B cell (primary cell): ENCODE measurements around the gene SYT17. TPM values are rescaled to one million over a fixed set of nuclear protein-coding genes. Genes with fewer than 3 reads are reported as not detected.

Experiments
- ATAC-seq: fragments of 200-7000 bp; cut with Tn5 transposase; one replicate; pipeline ENCODE4 v1.10.0; 2021; ENCODE audit warnings: low read depth, mild to moderate bottlenecking, moderate number of reproducible peaks, moderate library complexity
- CTCF ChIA-PET: fragments of 350-600 bp; sonication (Branson Sonifier 250); formaldehyde crosslinking; loops from one replicate; lab custom pipeline; 2021; ENCODE audit warnings: antibody characterized with exemption, inconsistent platforms; lab: Charles Lee
- POLR2A ChIA-PET: fragments of 350-600 bp; sonication (Branson Sonifier 250); formaldehyde crosslinking; loops from one replicate; lab custom pipeline; 2021; ENCODE audit warnings: antibody characterized with exemption; lab: Charles Lee
- DNase-seq: peaks from one replicate; pipeline ENCODE4 v3.0.0; 2013
- H2AFZ ChIP-seq: 2 replicates; pipeline ENCODE4 v1.6.1; 2012; ENCODE audit warnings: mild to moderate bottlenecking, low read depth, low read length; ENCODE audit not compliant: insufficient read depth, poor library complexity, severe bottlenecking
- H3K27ac ChIP-seq, 2 donors: 1 replicate in 1 of 2; 2 replicates in 1 of 2; pipeline ENCODE4 v1.5.1; 2012 to 2013; ENCODE audit warnings: low read length in 2 of 2, mild to moderate bottlenecking in 2 of 2, moderate library complexity in 1 of 2
- H3K27me3 ChIP-seq, 4 experiments: fragments of 200-600 bp in 1 of 4; sonication (generic) in 1 of 4; replicated peaks in 1 of 4; 1 replicate in 2 of 4; 2 replicates in 2 of 4; pipeline versions ENCODE4 v1.6.1 to v1.7.0; 2013 to 2016; ENCODE audit warnings: low read length in 3 of 4, mild to moderate bottlenecking in 2 of 4, mixed read lengths in 1 of 4, moderate library complexity in 1 of 4; ENCODE audit not compliant: insufficient read depth in 4 of 4, control insufficient read depth in 3 of 4; ENCODE audit errors: control extremely low read depth in 1 of 4
- H3K36me3 ChIP-seq, 2 experiments: replicated peaks in 1 of 2; 1 replicate in 1 of 2; 2 replicates in 1 of 2; pipeline versions ENCODE4 v1.6.1 to v1.7.1; 2013; ENCODE audit warnings: low read length in 1 of 2; ENCODE audit not compliant: insufficient read depth in 2 of 2, control insufficient read depth in 1 of 2; ENCODE audit errors: control extremely low read depth in 1 of 2, extremely low read depth in 1 of 2
- H3K4me1 ChIP-seq, 2 donors: fragments of 200-600 bp in 1 of 2; sonication (generic) in 1 of 2; 1 replicate in 1 of 2; 2 replicates in 1 of 2; pipeline versions ENCODE4 v1.5.1 to v1.6.1; 2013 to 2017; ENCODE audit warnings: low read length in 2 of 2; ENCODE audit not compliant: control insufficient read depth in 2 of 2, insufficient read depth in 2 of 2
- H3K4me2 ChIP-seq: replicated peaks from 2 replicates; pipeline ENCODE3; 2012; ENCODE audit warnings: mild to moderate bottlenecking, low read depth, low read length; ENCODE audit not compliant: poor library complexity, severe bottlenecking
- H3K4me3 ChIP-seq, 5 experiments: fragments of 200-600 bp in 1 of 5; sonication (generic) in 1 of 5; 1 replicate in 3 of 5; 2 replicates in 2 of 5; pipeline versions ENCODE4 v1.5.1 to v1.7.0; 2011 to 2016; ENCODE audit warnings: low read length in 4 of 5, mild to moderate bottlenecking in 4 of 5, low read depth in 2 of 5, control low read depth in 1 of 5, moderate library complexity in 1 of 5; ENCODE audit not compliant: insufficient read depth in 1 of 5; ENCODE audit errors: control extremely low read depth in 1 of 5, extremely low read depth in 1 of 5
- H3K79me2 ChIP-seq: fragments of 200-600 bp; sonication (generic); one replicate; pipeline ENCODE4 v1.6.0; 2016; ENCODE audit warnings: low read length; ENCODE audit not compliant: control insufficient read depth, insufficient read depth
- H3K9ac ChIP-seq: fragments of 200-600 bp; sonication (generic); 2 replicates; pipeline ENCODE4 v1.6.1; 2017; ENCODE audit warnings: mild to moderate bottlenecking, low read length, moderate library complexity
- H3K9me3 ChIP-seq, 3 donors: one replicate each; pipeline versions ENCODE4 v1.6.1 to v1.7.1; 2013; ENCODE audit warnings: low read length in 2 of 3; ENCODE audit not compliant: control insufficient read depth in 2 of 3, insufficient read depth in 1 of 3; ENCODE audit errors: control extremely low read depth in 1 of 3
- H4K20me1 ChIP-seq: 2 replicates; pipeline ENCODE4 v1.6.0; 2012; ENCODE audit warnings: mild to moderate bottlenecking, low read length; ENCODE audit not compliant: insufficient read depth, control insufficient read depth, poor library complexity, severe bottlenecking
- H3K27ac Mint-ChIP-seq: one replicate; pipeline ENCODE4 v1.8.0; 2021; ENCODE audit warnings: mixed read lengths
- H3K27me3 Mint-ChIP-seq: one replicate; pipeline ENCODE4 v1.8.0; 2021; ENCODE audit warnings: mixed read lengths
- H3K4me1 Mint-ChIP-seq: one replicate; pipeline ENCODE4 v1.8.0; 2021; ENCODE audit warnings: mixed read lengths
- H3K4me3 Mint-ChIP-seq: one replicate; pipeline ENCODE4 v1.8.0; 2021; ENCODE audit warnings: mixed read lengths
- H3K9me3 Mint-ChIP-seq: one replicate; pipeline ENCODE4 v1.8.0; 2022; ENCODE audit warnings: mixed read lengths; ENCODE audit not compliant: insufficient read depth
- CTCF ChIP-seq: fragments of 200-600 bp; IDR thresholded peaks from one replicate; pipeline ENCODE4 v1.8.0; 2022; ENCODE audit warnings: antibody characterized with exemption, mild to moderate bottlenecking
- EZH2 ChIP-seq: IDR thresholded peaks from 2 replicates; pipeline ENCODE4 v1.6.1; 2012; ENCODE audit warnings: borderline replicate concordance, low read depth, mild to moderate bottlenecking, moderate library complexity, low read length; ENCODE audit not compliant: insufficient read depth, poor library complexity, severe bottlenecking
- WGBS: methylation state at CpG from one replicate; pipeline ENCODE4 v1.1.5; 2013; ENCODE audit warnings: missing lambda C conversion rate; ENCODE audit not compliant: insufficient coverage; 5-methylcytosine and 5-hydroxymethylcytosine counted together
- intact Hi-C: fragments of 100-400 bp; cut with micrococcal nuclease; formaldehyde crosslinking; loops from one replicate; pipeline ENCODE4 v1.10.0; 2022
- polyA plus RNA-seq: library from polyadenylated mRNA; depleted of rRNA; stranded (reverse); fragments of >200 nt; gene quantifications from 2 replicates; pipeline ENCODE4 v1.2.3, GENCODE V29; 2012
- total RNA-seq, 2 donors: library from RNA; stranded (reverse); fragments of 120-200 nt in 1 of 2; gene quantifications; 1 replicate in 1 of 2; 2 replicates in 1 of 2; pipeline versions ENCODE4 v1.2.3 to v1.2.4, GENCODE V29; 2013 to 2022

SYT17 gene
- total and polyA plus RNA-seq, 2 donors (not counting 1 experiment from before 2014, with no cell fraction given), result 24.9 to 27.7 TPM

GRCh38 chr16:19215705-19216104 is 47.7 kb downstream of the SYT17 start:
- DNase-seq (no peak), ATAC-seq (no peak)

GRCh38 chr16:19218581-19218980 is 50.5 kb downstream of the SYT17 start:
- H2AFZ ChIP-seq, result no peak overlapping the region
- H3K36me3 ChIP-seq, result peaks cover 0 to 3% of the 10 kb centered on the region in 2 experiments
- Mint-ChIP-seq H3K27ac (no peak overlapping the region), H3K9me3 (no peaks in the 10 kb centered on the region), H3K4me3 (no peak overlapping the region), H3K27me3 (no peaks in the 10 kb centered on the region), H3K4me1 (peaks cover 21% of the 10 kb centered on the region)
- H4K20me1 ChIP-seq, result no peaks in the 10 kb centered on the region
- no peak overlapping the region for H3K9ac ChIP-seq
- peaks cover 18% of the 10 kb centered on the region for H3K79me2 ChIP-seq
- intact Hi-C loops, result no loop called here
- DNase-seq (no peak), ATAC-seq (no peak)
- ChIA-PET POLR2A (no interaction called here), CTCF (no interaction called here)
- no peak overlapping the region for H3K4me3 ChIP-seq
- peaks cover 0 to 11% (median 0%) of the 10 kb centered on the region in 3 donors for H3K9me3 ChIP-seq
- no peak for TF ChIP-seq CTCF
- TF ChIP-seq EZH2, result no peak
- H3K4me1 ChIP-seq, result peaks cover 0 to 12% of the 10 kb centered on the region in 2 donors
- H3K4me2 ChIP-seq, result no peak overlapping the region
- no peak overlapping the region for H3K27ac ChIP-seq
- WGBS, result 92% methylated on average over 3 of the region's 4 CpGs
- H3K27me3 ChIP-seq, result no peaks in the 10 kb centered on the region

More at GRCh38 chr16:19215705-19216104, 47.7 kb downstream of the SYT17 start:
- intact Hi-C loops, result no loop called here
- Histone ChIP-seq H3K9ac (no peak overlapping the region), H3K27ac (no peak overlapping the region), H3K36me3 (no peaks in the 10 kb centered on the region), H2AFZ (no peak overlapping the region), H3K9me3 (peaks cover 0 to 33% (median 11%) of the 10 kb centered on the region in 3 donors), H3K4me2 (no peak overlapping the region), H3K27me3 (no peaks in the 10 kb centered on the region), H4K20me1 (no peaks in the 10 kb centered on the region), H3K4me3 (no peak overlapping the region), H3K79me2 (peaks cover 32% of the 10 kb centered on the region), H3K4me1 (peaks cover 17 to 41% of the 10 kb centered on the region in 2 donors)
- ChIA-PET CTCF (no interaction called here), POLR2A (no interaction called here)
- WGBS, result 88% methylated on average over 2 of the region's 5 CpGs
- Mint-ChIP-seq H3K27me3 (no peaks in the 10 kb centered on the region), H3K9me3 (peaks cover 3% of the 10 kb centered on the region), H3K4me1 (peaks cover 42% of the 10 kb centered on the region), H3K27ac (no peak overlapping the region), H3K4me3 (no peak overlapping the region)
- TF ChIP-seq EZH2 (no peak), CTCF (no peak)
